GM23338 (cell line): Measurements from ENCODE around the gene TMPRSS13. TPM values are rescaled to one million over a fixed set of nuclear protein-coding genes. Genes with fewer than 3 reads are reported as not detected.

Source experiments
- ATAC-seq: fragments of 200-7000 bp; cut with Tn5 transposase; 3 replicates; pipeline ENCODE4 v1.9.1; 2020
- DNase-seq: peaks from one replicate; pipeline ENCODE4 v3.0.0-alpha.2; 2015; ENCODE audit warnings: low spot score
- H2AFZ ChIP-seq: fragments of 200-600 bp; sonication (generic); 2 replicates; pipeline ENCODE4 v1.8.0; 2016; ENCODE audit warnings: antibody characterized with exemption, mild to moderate bottlenecking, moderate library complexity
- H3F3A ChIP-seq: fragments of 200-600 bp; sonication (generic); replicated peaks from 2 replicates; pipeline ENCODE4 v1.8.0; 2017; ENCODE audit warnings: antibody characterized with exemption, mixed run types, low read depth
- H3K27ac ChIP-seq: fragments of 200-600 bp; sonication (generic); 2 replicates; pipeline ENCODE4 v1.6.1; 2016; ENCODE audit warnings: low read depth
- H3K27me3 ChIP-seq: fragments of 200-600 bp; sonication (generic); 2 replicates; pipeline ENCODE4 v1.8.0; 2016; ENCODE audit warnings: mild to moderate bottlenecking, mixed run types, moderate library complexity; ENCODE audit not compliant: insufficient read depth
- H3K36me3 ChIP-seq: fragments of 200-600 bp; sonication (generic); 2 replicates; pipeline ENCODE4 v1.8.0; 2016; ENCODE audit warnings: mild to moderate bottlenecking; ENCODE audit not compliant: insufficient read depth
- H3K4me1 ChIP-seq: fragments of 200-600 bp; sonication (generic); 2 replicates; pipeline ENCODE4 v1.8.0; 2016; ENCODE audit warnings: mild to moderate bottlenecking, moderate library complexity; ENCODE audit not compliant: insufficient read depth
- H3K4me2 ChIP-seq: fragments of 200-600 bp; sonication (generic); 2 replicates; pipeline ENCODE4 v1.7.1; 2017; ENCODE audit warnings: mixed run types
- H3K4me3 ChIP-seq: fragments of 200-600 bp; sonication (generic); 2 replicates; pipeline ENCODE4 v1.6.1; 2016; ENCODE audit warnings: mixed run types
- H3K79me2 ChIP-seq: fragments of 200-600 bp; sonication (generic); replicated peaks from 2 replicates; pipeline ENCODE4 v1.8.0; 2017; ENCODE audit warnings: mild to moderate bottlenecking; ENCODE audit not compliant: insufficient read depth
- H3K9me2 ChIP-seq: fragments of 200-600 bp; sonication (generic); 2 replicates; pipeline ENCODE4 v1.8.0; 2017; ENCODE audit not compliant: insufficient read depth
- H4K20me1 ChIP-seq: fragments of 200-600 bp; sonication (generic); replicated peaks from 2 replicates; pipeline ENCODE4 v1.8.0; 2017; ENCODE audit warnings: mild to moderate bottlenecking; ENCODE audit not compliant: insufficient read depth
- H3K27ac Mint-ChIP-seq: 2 replicates; pipeline ENCODE4 v1.8.0; 2020; ENCODE audit warnings: inconsistent platforms, mild to moderate bottlenecking, moderate library complexity, mixed read lengths
- H3K27me3 Mint-ChIP-seq: 3 replicates; pipeline ENCODE4 v1.8.0; 2022; ENCODE audit warnings: low read depth, mild to moderate bottlenecking, moderate library complexity, mixed read lengths, inconsistent platforms; ENCODE audit not compliant: insufficient read depth, poor library complexity
- H3K36me3 Mint-ChIP-seq: 3 replicates; pipeline ENCODE4 v1.8.0; 2021; ENCODE audit warnings: low read depth, mild to moderate bottlenecking, inconsistent platforms, moderate library complexity, mixed read lengths
- H3K4me1 Mint-ChIP-seq: 3 replicates; pipeline ENCODE4 v1.8.0; 2020; ENCODE audit warnings: mild to moderate bottlenecking, inconsistent platforms, mixed read lengths
- H3K4me3 Mint-ChIP-seq: 3 replicates; pipeline ENCODE4 v1.8.0; 2021; ENCODE audit warnings: moderate library complexity, mild to moderate bottlenecking, inconsistent platforms, mixed read lengths
- H3K9me3 Mint-ChIP-seq: 3 replicates; pipeline ENCODE4 v1.8.0; 2020; ENCODE audit warnings: moderate library complexity, mild to moderate bottlenecking, inconsistent platforms, mixed read lengths
- CREB1 ChIP-seq: fragments of 250-450 bp; sonication (Bioruptor Pico); IDR thresholded peaks from 2 replicates; pipeline ENCODE4 v1.5.0; 2020; ENCODE audit warnings: low read depth, mild to moderate bottlenecking, moderate library complexity
- EZH2phosphoT487 ChIP-seq: fragments of 200-600 bp; sonication (generic); IDR thresholded peaks from one replicate; pipeline ENCODE4 v1.8.1; 2018; ENCODE audit warnings: antibody characterized with exemption; ENCODE audit not compliant: unreplicated experiment
- NANOG ChIP-seq: IDR thresholded peaks from 2 replicates; pipeline ENCODE4 v1.6.1; 2016; ENCODE audit warnings: antibody characterized with exemption, borderline replicate concordance
- STAT1 ChIP-seq: IDR thresholded peaks from one replicate; pipeline ENCODE4 v1.6.1; 2016; ENCODE audit warnings: antibody characterized with exemption; ENCODE audit not compliant: unreplicated experiment
- ZNF331 ChIP-seq: fragments of 250-450 bp; sonication (Bioruptor Pico); IDR thresholded peaks from 2 replicates; pipeline ENCODE4 v1.5.0; 2020; ENCODE audit warnings: low read depth, mild to moderate bottlenecking, moderate library complexity
- polyA plus RNA-seq: library from polyadenylated mRNA; unstranded; fragments of >200 nt; fragmentation: Nextera tagmentation; extraction: Ambion mirVana; gene quantifications from 2 replicates; pipeline ENCODE4 v1.2.1, GENCODE V29; 2016
- total RNA-seq: library from RNA; depleted of rRNA; stranded (reverse); fragments of >200 nt; shearing (Covaris generic); gene quantifications from 2 replicates; pipeline ENCODE4 v1.2.3, GENCODE V29; 2014
- TF ChIP-seq, protein P1 (sequence below): fragments of 250-450 bp; sonication (Bioruptor Pico); IDR thresholded peaks from 2 replicates; pipeline ENCODE4 v1.5.0; 2020; ENCODE audit warnings: mild to moderate bottlenecking, moderate library complexity
- TF ChIP-seq, protein P2 (sequence below): IDR thresholded peaks from 2 replicates; pipeline ENCODE4 v1.6.1; 2016; ENCODE audit warnings: antibody characterized with exemption
- TF ChIP-seq, protein P3 (sequence below): IDR thresholded peaks from one replicate; pipeline ENCODE4 v1.6.1; 2018; ENCODE audit warnings: antibody characterized with exemption; ENCODE audit not compliant: unreplicated experiment
- TF ChIP-seq, protein P4 (sequence below), 2 experiments: fragments of 200-600 bp in 1 of 2; sonication (generic) in 1 of 2; conservative IDR thresholded peaks; 2 replicates each; pipeline versions ENCODE4 v1.5.1 to v1.6.1; 2016 to 2017; ENCODE audit warnings: antibody characterized with exemption in 2 of 2, low read depth in 2 of 2, mild to moderate bottlenecking in 2 of 2, moderate library complexity in 1 of 2

Gene TMPRSS13
- total and polyA plus RNA-seq, 2 experiments from 2014 or later, result 0.31 TPM; not detected in 1

DNA sequence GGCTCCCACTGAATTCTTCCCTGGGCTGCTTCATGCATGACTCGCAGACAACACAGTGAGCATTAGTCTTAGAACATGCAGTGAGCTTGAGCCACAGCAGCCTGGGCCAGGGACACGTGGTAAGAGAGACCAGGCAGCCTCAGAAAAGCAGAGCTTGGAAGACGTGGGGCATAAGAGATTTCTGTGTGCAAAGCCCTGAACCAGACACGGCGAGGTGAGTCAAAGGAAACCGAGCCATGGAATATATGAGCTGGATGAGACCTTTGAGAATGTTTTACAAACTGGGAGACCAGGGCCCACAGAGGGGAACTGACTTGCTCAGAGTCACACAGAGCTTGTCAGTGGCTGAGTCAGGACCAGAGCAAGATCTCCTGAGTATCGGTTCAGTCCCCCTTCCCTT is 44.2 kb downstream of the TMPRSS13 start (continued):
- TF ChIP-seq, protein P1, sequence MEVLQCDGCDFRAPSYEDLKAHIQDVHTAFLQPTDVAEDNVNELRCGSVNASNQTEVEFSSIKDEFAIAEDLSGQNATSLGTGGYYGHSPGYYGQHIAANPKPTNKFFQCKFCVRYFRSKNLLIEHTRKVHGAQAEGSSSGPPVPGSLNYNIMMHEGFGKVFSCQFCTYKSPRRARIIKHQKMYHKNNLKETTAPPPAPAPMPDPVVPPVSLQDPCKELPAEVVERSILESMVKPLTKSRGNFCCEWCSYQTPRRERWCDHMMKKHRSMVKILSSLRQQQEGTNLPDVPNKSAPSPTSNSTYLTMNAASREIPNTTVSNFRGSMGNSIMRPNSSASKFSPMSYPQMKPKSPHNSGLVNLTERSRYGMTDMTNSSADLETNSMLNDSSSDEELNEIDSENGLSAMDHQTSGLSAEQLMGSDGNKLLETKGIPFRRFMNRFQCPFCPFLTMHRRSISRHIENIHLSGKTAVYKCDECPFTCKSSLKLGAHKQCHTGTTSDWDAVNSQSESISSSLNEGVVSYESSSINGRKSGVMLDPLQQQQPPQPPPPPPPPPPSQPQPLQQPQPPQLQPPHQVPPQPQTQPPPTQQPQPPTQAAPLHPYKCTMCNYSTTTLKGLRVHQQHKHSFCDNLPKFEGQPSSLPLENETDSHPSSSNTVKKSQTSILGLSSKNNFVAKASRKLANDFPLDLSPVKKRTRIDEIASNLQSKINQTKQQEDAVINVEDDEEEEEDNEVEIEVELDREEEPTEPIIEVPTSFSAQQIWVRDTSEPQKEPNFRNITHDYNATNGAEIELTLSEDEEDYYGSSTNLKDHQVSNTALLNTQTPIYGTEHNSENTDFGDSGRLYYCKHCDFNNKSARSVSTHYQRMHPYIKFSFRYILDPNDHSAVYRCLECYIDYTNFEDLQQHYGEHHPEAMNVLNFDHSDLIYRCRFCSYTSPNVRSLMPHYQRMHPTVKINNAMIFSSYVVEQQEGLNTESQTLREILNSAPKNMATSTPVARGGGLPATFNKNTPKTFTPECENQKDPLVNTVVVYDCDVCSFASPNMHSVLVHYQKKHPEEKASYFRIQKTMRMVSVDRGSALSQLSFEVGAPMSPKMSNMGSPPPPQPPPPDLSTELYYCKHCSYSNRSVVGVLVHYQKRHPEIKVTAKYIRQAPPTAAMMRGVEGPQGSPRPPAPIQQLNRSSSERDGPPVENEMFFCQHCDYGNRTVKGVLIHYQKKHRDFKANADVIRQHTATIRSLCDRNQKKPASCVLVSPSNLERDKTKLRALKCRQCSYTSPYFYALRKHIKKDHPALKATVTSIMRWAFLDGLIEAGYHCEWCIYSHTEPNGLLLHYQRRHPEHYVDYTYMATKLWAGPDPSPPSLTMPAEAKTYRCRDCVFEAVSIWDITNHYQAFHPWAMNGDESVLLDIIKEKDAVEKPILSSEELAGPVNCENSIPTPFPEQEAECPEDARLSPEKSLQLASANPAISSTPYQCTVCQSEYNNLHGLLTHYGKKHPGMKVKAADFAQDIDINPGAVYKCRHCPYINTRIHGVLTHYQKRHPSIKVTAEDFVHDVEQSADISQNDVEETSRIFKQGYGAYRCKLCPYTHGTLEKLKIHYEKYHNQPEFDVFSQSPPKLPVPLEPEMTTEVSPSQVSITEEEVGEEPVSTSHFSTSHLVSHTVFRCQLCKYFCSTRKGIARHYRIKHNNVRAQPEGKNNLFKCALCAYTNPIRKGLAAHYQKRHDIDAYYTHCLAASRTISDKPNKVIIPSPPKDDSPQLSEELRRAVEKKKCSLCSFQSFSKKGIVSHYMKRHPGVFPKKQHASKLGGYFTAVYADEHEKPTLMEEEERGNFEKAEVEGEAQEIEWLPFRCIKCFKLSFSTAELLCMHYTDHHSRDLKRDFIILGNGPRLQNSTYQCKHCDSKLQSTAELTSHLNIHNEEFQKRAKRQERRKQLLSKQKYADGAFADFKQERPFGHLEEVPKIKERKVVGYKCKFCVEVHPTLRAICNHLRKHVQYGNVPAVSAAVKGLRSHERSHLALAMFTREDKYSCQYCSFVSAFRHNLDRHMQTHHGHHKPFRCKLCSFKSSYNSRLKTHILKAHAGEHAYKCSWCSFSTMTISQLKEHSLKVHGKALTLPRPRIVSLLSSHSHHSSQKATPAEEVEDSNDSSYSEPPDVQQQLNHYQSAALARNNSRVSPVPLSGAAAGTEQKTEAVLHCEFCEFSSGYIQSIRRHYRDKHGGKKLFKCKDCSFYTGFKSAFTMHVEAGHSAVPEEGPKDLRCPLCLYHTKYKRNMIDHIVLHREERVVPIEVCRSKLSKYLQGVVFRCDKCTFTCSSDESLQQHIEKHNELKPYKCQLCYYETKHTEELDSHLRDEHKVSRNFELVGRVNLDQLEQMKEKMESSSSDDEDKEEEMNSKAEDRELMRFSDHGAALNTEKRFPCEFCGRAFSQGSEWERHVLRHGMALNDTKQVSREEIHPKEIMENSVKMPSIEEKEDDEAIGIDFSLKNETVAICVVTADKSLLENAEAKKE (CRISPR knock-in tag), result no peak
- no peak for TF ChIP-seq ZNF331 (CRISPR knock-in tag)
- no peak for TF ChIP-seq EZH2phosphoT487

DNA sequence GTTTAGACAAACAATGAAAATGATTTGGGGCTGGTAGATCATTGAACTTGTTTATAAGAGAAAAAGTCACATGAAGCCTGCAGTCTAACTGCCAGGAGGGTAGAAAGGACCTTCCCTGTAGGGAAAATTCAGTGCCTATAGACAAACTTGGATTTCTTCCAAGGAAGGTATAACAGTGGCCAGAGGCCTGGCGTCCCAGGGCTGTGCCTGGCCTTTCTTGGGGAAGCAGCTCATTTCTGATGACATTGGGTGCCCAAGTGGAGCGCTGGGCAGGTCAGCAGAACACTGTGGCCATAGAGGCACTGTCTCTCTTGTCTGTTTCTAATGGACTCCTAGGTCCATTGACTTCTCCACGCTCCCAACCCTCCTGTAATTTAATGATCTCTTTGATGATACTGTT is 46.1 kb downstream of the TMPRSS13 start:
- Histone ChIP-seq H3K4me2 (no peak overlapping the region), H3K27me3 (peaks cover 15% of the 10 kb centered on the region), H3K36me3 (no peaks in the 10 kb centered on the region), H2AFZ (no peak overlapping the region), H4K20me1 (no peaks in the 10 kb centered on the region), H3K4me3 (no peak overlapping the region), H3F3A (no peaks in the 10 kb centered on the region), H3K4me1 (peaks cover 8% of the 10 kb centered on the region), H3K27ac (no peak overlapping the region), H3K79me2 (no peaks in the 10 kb centered on the region), H3K9me2 (no peaks in the 10 kb centered on the region)
- Mint-ChIP-seq H3K9me3 (no peaks in the 10 kb centered on the region), H3K27ac (no peak overlapping the region), H3K4me1 (peaks cover 19% of the 10 kb centered on the region), H3K27me3 (no peaks in the 10 kb centered on the region), H3K36me3 (no peaks in the 10 kb centered on the region), H3K4me3 (no peak overlapping the region)
- ATAC-seq (no peak), DNase-seq (no peak)
- no peak for TF ChIP-seq EZH2phosphoT487
- TF ChIP-seq CREB1 (CRISPR knock-in tag), result no peak
- TF ChIP-seq, protein P2, sequence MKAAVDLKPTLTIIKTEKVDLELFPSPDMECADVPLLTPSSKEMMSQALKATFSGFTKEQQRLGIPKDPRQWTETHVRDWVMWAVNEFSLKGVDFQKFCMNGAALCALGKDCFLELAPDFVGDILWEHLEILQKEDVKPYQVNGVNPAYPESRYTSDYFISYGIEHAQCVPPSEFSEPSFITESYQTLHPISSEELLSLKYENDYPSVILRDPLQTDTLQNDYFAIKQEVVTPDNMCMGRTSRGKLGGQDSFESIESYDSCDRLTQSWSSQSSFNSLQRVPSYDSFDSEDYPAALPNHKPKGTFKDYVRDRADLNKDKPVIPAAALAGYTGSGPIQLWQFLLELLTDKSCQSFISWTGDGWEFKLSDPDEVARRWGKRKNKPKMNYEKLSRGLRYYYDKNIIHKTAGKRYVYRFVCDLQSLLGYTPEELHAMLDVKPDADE, result no peak
- TF ChIP-seq, protein P3, sequence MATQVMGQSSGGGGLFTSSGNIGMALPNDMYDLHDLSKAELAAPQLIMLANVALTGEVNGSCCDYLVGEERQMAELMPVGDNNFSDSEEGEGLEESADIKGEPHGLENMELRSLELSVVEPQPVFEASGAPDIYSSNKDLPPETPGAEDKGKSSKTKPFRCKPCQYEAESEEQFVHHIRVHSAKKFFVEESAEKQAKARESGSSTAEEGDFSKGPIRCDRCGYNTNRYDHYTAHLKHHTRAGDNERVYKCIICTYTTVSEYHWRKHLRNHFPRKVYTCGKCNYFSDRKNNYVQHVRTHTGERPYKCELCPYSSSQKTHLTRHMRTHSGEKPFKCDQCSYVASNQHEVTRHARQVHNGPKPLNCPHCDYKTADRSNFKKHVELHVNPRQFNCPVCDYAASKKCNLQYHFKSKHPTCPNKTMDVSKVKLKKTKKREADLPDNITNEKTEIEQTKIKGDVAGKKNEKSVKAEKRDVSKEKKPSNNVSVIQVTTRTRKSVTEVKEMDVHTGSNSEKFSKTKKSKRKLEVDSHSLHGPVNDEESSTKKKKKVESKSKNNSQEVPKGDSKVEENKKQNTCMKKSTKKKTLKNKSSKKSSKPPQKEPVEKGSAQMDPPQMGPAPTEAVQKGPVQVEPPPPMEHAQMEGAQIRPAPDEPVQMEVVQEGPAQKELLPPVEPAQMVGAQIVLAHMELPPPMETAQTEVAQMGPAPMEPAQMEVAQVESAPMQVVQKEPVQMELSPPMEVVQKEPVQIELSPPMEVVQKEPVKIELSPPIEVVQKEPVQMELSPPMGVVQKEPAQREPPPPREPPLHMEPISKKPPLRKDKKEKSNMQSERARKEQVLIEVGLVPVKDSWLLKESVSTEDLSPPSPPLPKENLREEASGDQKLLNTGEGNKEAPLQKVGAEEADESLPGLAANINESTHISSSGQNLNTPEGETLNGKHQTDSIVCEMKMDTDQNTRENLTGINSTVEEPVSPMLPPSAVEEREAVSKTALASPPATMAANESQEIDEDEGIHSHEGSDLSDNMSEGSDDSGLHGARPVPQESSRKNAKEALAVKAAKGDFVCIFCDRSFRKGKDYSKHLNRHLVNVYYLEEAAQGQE, result no peak
- no peak for TF ChIP-seq STAT1
- no peak for TF ChIP-seq NANOG
- TF ChIP-seq, protein P4, sequence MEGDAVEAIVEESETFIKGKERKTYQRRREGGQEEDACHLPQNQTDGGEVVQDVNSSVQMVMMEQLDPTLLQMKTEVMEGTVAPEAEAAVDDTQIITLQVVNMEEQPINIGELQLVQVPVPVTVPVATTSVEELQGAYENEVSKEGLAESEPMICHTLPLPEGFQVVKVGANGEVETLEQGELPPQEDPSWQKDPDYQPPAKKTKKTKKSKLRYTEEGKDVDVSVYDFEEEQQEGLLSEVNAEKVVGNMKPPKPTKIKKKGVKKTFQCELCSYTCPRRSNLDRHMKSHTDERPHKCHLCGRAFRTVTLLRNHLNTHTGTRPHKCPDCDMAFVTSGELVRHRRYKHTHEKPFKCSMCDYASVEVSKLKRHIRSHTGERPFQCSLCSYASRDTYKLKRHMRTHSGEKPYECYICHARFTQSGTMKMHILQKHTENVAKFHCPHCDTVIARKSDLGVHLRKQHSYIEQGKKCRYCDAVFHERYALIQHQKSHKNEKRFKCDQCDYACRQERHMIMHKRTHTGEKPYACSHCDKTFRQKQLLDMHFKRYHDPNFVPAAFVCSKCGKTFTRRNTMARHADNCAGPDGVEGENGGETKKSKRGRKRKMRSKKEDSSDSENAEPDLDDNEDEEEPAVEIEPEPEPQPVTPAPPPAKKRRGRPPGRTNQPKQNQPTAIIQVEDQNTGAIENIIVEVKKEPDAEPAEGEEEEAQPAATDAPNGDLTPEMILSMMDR (conservative IDR thresholded peaks at IDR 0.05; ENCODE audit: low read depth in 2 of 2), result no peak
